Raji (cell line): Measurements from ENCODE around the gene TTI1.

ENCODE experiments used
- POLR2A ChIP-seq: IDR thresholded peaks from 2 replicates; pipeline ENCODE4 v1.6.1; 2011; ENCODE audit warnings: low read depth, low read length, control low read depth; ENCODE audit not compliant: insufficient read depth

TTI1 gene

GRCh38 chr20:38062890-38063289 is 29.6 kb upstream of the TTI1 start:
- no peak for TF ChIP-seq POLR2A

- no peak for TF ChIP-seq POLR2A
Measured at GRCh38 chr20:38061109-38061508, 27.9 kb upstream of the TTI1 start.

GRCh38 chr20:38060536-38060935 is 27.3 kb upstream of the TTI1 start:
- no peak for TF ChIP-seq POLR2A

GRCh38 chr20:38059832-38060231 is 26.6 kb upstream of the TTI1 start:
- TF ChIP-seq POLR2A = no peak

GRCh38 chr20:38057351-38057972 is 24.2 kb upstream of the TTI1 start:
- TF ChIP-seq POLR2A = no peak

GRCh38 chr20:38055848-38056247 is 22.6 kb upstream of the TTI1 start:
- no peak for TF ChIP-seq POLR2A

GRCh38 chr20:38055294-38055693 is 22.0 kb upstream of the TTI1 start:
- TF ChIP-seq POLR2A = no peak

- no peak for TF ChIP-seq POLR2A
Measured at GRCh38 chr20:38054647-38055046, 21.4 kb upstream of the TTI1 start.

- no peak for TF ChIP-seq POLR2A
Measured at GRCh38 chr20:38052870-38053269, 19.6 kb upstream of the TTI1 start.

GRCh38 chr20:38050686-38051085 is 17.4 kb upstream of the TTI1 start:
- no peak for TF ChIP-seq POLR2A

- no peak for TF ChIP-seq POLR2A
Measured at GRCh38 chr20:38049800-38050199, 16.5 kb upstream of the TTI1 start.

GRCh38 chr20:38046572-38046971 is 13.3 kb upstream of the TTI1 start:
- TF ChIP-seq POLR2A = no peak

- TF ChIP-seq POLR2A = no peak
Measured at GRCh38 chr20:38044685-38045084, 11.4 kb upstream of the TTI1 start.

- no peak for TF ChIP-seq POLR2A
Measured at GRCh38 chr20:38043512-38044300, 10.4 kb upstream of the TTI1 start.

- no peak for TF ChIP-seq POLR2A
Measured at GRCh38 chr20:38040276-38040675, 7.0 kb upstream of the TTI1 start.

GRCh38 chr20:38036366-38036765 is 3.1 kb upstream of the TTI1 start:
- TF ChIP-seq POLR2A = no peak

- no peak for TF ChIP-seq POLR2A
Measured at GRCh38 chr20:38034961-38035360, 1.7 kb upstream of the TTI1 start.
